HG02588 (cell line): ENCODE measurements around the gene FAM78B.

Experiments used
- ATAC-seq: cut with Tn5 transposase; IDR thresholded peaks from one replicate; pipeline ENCODE4 v1.9.1; 2021; ENCODE audit warnings: mild to moderate bottlenecking, moderate library complexity; ENCODE audit not compliant: unreplicated experiment

The FAM78B gene, protein sequence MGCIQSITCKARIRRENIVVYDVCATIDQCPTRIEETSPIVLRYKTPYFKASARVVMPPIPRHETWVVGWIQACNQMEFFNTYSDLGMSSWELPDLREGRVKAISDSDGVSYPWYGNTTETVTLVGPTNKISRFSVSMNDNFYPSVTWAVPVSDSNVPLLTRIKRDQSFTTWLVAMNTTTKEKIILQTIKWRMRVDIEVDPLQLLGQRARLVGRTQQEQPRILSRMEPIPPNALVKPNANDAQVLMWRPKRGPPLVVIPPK

DNA sequence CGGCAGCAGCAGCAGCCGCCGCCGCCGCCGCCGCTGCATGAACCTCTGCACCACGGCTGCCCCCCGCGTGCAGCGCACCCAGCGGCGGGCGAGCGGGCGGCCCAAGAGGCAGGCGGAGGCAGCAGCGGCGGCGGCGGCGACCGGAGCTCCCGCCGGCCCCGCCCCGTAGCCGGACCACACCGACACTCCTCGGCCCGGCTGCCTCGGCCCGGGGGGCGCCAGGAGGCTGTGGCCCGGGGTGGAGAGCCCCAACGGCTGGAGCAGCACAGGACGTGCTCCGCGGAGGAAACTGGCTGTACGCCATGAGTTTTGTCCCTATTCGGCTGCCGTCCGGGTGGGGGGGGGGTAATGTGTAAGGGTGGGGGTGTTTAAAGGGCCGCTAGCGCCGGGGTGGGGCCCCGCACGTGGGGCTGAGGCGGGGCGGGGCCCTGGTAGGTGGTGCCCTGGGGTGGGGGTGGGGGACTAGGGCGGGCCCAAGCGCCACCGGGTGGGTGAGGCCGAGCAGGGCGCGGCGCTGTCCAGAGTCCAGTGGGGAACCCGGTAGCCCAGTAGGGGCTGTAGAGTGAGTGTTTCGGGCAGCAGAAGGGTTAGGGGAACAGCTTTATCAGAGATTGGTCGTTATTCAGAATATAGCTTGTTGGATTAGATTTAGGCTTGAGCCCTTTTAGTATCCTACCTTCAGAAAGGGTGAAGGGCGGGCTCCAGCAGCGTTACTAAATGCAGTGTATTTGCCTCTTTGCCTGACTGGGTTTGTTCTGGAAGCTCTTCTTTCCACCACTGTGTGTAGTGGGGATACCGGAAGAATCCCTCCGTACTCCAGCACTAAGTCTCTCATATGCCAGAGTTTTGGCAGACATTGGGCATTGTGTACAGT lies at the start of gene FAM78B:
Gene FAM78B, minus strand, starts transcription at position 304 of the 874 bp plus-strand sequence. CDS start 753 bp downstream, outside the sequence.
- ATAC-seq = peak; percentile 31

DNA sequence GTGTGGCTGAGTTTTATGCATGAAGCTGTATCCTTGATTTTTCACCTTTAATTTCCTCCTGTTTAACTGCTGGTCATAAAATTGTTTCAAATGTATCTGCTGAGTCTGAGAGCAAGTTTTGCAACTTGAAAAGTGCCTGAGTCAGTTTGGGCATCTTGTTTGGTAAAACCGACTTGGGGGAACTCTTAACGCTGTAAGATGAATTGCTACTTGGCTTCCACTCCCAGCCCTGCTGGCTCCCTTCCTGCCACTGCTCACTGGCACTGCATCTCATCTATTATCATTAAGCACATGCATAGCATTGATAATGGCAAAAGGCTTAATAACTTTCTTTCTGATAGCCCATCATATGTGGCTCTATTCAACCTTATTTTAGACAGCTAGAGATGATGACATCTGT lies 35.7 kb upstream of the FAM78B start:
- no peak for ATAC-seq

DNA sequence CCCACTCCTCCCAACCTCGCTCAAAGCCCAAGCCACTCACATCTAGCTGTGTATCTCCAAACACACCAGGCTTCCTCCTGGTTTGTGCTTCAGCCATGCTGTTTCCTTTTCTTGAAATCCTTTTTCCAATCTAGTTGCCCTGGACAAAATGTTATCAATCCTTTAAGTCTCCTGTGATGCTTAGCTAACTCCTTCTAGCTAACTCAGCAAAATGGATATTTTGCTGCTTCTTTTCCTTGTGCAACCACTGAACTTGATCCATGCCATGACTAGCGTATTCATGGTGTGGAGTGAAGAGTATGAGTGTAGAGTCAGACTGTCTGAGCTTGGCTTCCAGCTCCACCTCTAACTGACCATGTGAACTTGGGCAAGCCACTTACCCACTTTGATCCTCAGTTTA lies 33.9 kb upstream of the FAM78B start:
- ATAC-seq = no peak

DNA sequence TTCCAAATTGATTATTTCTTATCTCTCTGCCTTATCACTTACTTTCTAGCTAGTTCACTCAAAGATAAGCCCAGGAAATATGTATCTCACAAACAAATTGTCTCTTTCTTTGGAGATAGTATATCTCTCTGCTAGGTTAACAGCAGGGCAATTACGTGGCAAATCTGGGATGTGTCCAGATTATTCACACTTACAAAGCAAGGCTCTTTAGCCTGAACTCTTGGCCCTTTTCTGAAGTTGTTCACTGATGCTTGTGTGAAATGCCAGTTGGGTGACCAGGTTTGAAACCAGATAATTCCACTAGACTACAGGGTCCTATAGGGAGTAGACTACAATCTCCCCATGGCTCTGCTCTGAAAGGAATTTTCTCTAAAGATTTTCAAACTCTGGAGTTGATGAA lies 30.8 kb upstream of the FAM78B start:
- no peak for ATAC-seq

DNA sequence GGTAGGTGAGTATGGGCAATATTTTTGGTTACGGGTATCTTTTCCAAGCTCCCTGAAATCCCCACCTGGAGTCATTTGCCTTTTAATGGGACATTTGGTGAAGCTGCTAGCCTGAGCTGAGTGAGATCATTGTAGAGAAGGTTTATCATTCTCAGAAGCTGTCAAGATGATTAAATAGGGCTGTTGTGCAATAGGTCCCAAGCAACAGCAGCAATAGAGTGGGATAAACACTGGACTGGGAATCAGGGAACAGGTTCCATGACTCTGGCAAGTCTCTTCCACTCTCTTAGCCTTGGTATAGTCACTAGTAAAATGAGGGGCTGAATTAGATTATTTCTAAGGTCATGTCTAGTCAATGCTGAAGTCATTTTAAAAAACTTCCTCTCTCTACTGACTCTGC lies 30.3 kb upstream of the FAM78B start:
- no peak for ATAC-seq

DNA sequence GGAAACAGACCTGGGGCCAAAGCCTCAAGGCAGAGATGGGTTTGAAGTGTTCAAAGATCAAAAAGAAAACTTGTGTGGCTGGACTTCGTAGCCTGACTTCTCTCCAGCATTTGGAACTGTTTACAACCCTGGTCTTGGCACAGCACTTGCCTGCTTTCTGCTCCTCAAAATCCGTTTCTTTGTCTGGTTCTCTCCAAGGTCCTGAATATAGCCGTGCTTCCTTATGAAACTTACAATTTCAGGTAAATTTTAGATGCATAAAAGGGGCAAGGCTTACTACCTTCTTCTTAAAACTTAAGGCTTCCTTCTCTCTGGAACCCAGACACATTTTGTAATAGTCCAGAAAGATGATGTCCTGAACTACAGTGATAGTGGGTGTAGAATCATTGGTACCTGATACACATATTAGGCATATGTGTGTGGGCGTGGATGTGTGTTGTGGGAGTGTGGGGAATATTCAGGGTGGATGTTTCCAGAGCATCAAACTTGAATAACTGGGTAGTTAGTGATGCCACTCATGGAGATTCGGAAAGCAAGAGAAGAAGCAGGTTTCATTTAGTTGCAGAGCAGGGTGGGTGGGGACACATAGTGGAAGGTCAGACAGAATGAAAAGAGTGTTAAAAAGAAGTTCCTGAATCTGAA lies 26.4 kb upstream of the FAM78B start:
- ATAC-seq = no peak

DNA sequence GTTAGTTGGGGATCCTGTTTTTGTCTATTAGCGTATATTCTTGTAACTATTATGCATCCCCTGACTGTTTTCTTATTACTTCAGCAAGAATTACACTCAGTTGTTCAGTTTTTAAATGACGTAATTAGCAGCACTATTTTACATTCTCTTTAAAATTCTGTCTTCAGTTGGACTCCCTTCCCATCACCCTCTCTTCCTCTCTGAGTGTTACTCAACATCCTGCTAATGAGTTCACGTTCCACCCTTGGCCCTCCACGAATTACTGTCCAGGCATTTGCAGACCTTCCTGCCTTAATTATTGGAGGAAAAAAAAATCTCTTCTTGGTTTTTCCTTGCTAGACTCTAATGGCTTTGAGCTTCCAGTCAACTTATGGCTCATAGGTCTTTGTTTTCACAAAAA lies 23.6 kb upstream of the FAM78B start:
- ATAC-seq = no peak

DNA sequence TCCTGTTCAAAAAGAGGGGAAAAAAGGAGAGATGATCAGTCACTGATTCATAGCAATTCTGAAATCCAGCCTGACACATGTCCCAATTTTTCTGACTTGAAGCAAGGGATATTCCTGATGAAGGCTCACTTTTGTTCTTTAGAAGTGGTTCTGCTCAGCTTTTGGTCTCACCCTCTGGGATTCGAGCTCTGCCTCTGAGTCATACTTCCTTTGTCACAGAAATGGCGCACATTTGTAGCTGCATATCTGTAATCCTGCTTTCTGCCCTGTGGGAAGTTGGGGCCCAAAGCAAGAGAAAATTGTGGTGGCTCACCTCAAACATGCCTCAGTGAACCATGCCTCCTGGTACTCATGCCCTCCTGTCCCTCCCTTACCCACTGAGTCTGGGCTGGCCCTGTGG lies 22.3 kb upstream of the FAM78B start:
- no peak for ATAC-seq

DNA sequence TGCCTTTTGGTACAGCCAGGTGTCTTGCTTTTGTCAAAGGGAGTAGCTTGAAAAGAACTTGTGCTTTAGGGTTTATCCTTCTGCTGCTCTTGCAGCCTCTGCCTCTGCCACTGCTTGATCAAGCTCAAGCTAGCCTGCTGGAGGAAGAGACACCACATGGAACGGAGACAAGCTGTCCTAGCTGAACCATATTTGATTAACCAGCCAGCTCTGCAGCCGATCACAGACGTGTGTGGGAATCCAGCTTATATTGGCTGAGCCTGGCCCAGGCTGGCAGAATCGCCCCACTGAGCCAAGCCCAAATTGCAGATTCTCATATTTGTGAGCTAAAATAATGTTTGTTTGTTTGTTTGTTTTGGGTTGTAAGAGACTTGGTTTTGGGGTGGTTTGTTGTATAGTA lies 18.7 kb upstream of the FAM78B start:
- no peak for ATAC-seq

DNA sequence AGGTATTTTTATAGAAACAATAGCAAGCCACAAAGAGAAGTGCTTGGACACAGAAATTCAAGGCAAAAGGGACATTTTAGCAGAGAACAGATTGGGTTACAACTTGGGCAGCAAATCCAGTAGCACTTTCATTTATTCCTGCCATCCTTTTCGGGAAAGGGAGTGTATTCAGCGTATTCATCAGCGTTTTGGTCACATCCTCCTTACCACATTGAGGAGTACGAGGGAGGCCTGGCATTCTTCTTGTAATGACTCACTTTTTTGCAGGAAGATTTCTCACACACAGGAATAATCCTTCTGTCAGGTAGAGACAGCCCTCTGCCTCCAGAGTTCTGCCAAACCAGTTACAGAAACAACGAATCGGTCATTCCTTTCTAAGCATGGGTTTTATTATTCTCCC lies 18.1 kb upstream of the FAM78B start:
- no peak for ATAC-seq

DNA sequence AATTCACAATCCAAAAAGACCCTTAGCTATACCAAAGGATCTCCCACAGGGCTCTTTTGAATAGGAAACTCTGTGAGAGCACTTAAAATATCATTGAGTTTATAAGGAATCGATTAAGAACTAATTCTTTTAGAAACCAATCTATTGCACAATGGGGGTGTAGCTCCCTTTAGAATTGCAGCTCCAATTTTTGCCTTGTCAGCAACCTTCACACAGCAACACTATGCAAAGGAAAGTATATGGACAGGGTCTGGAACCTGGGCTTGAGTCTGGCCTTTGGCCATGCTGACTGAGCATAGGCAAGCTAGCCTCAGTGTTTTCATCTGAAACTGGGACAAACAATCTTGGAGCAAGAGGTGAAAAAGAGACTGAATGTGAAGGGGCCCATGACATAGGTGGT lies 17.2 kb upstream of the FAM78B start:
- ATAC-seq = no peak

DNA sequence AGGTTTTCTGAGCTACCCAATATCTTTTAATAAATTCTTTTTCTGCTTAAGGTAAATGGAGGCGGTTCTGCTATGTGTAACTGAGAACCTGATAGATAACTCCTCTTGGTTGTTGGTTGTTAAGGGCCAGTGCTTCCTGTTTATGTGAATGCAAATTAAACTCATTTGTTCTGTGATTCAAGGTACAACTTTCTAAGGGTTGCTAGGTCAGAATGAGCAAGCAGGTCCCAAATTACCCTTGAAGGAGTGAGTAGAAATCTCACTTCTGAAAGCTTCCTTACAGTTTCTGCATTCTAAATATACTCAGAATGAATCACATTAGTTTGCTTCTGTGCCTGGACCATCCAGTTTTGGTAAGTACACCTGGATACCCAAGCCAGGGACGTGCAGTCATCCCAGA lies 15.5 kb upstream of the FAM78B start:
- peak; percentile 72 for ATAC-seq

DNA sequence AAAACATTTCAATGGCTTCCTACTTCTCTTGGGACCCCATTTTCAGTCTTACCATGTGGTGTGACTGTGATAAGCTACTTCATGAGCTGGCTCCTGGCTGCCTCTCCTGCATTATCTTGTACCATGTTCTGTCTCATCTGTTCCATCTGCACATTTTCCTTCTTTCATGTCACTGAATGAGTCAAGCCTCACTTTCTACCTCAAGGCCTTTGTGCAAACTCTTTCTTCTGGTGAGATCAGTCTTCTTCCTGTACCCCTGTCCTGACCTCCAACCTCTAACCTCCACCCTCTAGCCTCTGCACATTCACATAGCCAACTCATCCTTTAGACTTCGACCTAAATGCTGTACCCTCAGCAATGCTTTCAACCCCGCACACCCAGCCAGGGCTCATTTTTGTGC lies 9.6 kb upstream of the FAM78B start:
- no peak for ATAC-seq

DNA sequence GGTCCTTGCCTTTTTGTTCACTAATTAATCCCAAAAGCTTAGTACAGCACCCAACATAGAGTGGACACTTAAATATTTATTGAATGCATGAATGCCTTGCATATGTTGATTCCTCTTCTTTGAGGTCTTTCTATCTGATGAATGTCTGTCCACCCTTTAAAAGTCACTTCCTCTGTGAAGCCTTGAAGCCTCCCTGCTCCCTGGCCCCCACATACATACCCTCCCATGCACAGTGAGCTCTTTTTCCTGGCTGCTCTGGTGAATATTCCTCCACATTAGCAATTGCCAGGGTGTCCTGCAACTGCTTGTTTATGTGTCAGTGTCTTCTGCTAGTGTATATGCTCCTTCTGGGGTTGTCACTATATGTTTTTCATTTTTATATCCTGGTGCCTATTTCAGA lies 8.2 kb upstream of the FAM78B start:
- no peak for ATAC-seq

DNA sequence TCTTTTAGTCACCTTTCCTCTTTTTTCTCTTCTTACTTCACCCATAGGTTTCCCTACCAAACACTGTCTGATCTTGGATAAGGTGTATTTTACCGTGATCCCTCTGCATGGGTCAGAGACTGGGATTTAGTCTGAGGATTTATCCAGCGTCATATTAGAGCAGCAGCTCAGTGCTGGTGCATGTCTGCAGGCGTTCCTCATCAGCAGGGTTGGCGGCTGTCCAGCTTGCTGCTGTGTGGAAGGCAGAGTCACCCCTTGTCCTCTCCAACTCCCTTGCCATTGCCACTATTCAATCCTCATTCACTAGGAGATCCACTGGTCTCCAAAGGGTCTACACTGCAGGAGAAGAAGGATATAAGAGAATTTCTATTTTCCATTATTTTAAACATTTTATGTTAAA lies 7.3 kb upstream of the FAM78B start:
- no peak for ATAC-seq

DNA sequence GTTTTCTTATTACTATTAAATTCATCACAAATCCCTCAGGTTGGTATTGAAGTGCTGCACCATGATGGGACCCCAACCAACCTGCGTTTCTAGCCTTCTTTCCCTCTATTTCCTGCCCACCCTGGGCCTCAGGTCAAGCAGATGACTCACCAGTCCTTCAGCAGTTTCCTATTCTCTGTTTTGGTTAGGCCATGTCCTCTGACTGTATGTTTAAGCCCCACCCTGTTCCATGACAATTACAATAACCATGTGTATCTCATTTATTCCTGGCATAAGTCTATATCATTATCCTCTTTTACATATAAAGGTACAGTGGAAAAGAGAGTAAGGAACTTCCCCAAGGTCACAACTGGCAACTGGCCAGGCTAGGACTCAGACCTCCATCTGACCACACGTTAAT lies 5.3 kb upstream of the FAM78B start:
- no peak for ATAC-seq

DNA sequence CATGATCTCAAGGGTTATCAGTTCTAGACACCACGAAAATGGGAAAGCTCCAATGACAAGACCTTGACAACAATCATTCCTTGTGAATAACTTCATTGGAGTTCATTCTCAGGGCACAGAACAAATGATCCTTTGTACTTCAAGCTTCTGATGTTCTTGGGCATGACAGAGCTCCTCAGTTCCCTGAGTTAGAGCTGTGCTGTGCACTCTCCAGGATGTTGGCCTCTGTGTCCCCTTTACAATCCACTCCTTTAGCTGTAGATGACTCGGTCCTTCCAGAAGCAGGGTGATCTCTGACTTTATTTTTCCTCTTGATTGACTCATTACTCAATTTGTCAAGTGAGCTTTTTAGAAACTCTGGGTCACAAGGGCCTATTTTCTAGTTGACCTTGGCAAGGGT lies 3.9 kb upstream of the FAM78B start:
- no peak for ATAC-seq

DNA sequence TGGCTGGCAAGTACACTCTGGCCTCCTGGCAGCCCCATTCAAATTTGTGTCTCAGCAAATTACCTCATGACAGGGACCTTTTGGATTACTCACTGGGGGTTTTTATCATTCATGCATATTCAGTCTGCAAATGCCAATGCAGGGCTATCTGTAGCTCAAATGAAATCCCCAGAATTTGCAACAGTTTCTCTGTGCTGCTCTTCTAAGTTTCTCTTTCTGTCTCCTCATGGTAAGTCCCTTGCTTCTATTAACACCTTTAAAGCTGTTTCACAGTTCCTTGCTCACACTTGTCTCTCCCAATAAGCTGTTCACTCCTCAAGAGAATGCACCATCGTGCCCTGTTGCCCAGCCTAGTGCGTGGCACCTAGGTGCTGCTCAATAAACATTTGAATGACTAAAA lies 3.3 kb upstream of the FAM78B start:
- ATAC-seq = peak; percentile 63

DNA sequence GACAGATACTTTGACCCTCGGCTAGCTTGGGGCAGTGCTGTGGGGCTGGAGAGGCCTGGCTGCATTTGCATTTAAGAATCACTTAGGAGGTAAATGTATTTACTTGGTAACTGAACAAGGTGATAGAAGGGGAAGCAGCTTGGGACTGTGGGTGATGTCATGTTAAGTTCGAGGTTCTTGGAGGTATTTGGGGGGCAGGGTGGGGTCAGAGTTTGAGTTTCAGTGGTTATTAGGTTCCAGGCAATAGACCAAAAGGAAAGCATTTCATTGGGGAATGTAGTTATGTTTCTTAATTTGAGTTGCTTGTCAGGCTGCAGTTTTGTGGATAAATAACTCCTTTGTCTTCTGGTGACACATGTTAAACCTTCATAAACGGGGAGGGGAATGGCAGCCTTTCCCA lies 2.4 kb upstream of the FAM78B start:
- ATAC-seq = no peak

DNA sequence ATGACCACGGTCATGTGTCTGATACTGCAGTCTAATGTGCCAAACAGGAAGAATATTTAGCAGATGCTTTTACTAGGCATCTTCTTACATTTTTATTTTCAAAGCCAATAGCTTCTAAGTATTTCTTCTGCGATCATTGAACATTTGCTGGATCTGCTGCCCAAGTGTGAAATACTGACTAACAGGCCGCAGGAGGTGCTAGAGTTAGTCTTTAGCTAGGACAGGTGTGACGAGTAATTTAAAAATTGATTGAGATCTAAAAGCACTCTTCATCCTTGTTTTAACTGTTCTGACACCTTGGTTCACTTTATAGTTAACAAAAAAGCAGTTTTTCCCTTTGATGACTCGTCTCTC lies 748 bp upstream of the FAM78B start:
- no peak for ATAC-seq

DNA sequence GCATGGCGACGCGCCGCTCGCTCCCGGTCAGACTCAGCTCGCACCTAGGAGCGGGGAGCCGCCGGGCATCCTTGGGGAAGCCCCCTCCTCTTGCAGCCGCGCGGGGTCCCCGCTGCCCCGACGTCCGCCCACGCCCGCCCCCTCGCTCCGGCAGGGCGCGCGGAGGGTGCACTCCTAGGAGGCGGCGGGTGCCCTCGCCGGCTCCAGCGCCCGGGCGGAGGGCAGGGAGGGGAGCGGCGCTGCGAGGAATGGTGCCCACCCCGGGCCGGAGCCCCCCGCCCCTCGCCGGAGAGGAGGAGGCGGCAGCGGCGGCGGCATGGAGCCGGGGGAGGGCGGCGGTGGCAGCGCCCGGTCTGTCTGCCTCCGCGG lies 488 bp downstream of the FAM78B start:
- peak; percentile 5 for ATAC-seq

DNA sequence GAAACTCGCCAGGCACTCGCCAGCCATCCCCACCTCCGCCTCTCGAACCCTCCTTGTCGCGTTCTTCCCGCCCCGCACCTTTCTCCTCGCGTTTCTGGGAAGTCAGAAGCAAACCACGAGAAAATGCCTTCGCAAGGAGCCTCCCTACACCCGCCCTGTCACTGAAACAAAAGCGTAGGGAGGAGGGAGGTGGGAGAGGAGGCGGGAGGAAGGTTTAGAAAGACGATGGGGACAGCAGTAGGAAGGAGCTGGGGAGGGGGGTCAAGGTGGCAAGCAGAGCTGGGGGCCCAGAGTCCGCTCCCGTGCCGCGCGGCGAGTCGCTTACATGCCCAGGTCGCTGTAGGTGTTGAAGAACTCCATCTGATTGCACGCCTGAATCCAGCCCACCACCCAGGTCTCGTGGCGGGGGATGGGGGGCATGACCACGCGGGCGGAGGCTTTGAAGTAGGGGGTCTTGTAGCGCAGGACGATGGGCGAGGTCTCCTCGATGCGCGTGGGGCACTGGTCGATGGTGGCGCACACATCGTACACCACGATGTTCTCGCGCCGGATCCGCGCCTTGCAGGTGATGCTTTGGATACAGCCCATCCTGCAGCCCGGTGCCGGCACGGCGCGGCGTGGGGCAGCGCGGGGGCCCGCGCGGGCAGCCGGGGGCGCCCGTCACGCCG lies 1.0 kb downstream of the FAM78B start:
- no peak for ATAC-seq
